Ishikawa (cell line): ENCODE results near the gene NDST3.

ENCODE experiments used
- CEBPB ChIP-seq: IDR thresholded peaks from 2 replicates; pipeline ENCODE4 v1.6.1; 2012
- CREB1 ChIP-seq: IDR thresholded peaks from 2 replicates; pipeline ENCODE4 v1.6.1; 2012; ENCODE audit warnings: low read depth
- EGR1 ChIP-seq: IDR thresholded peaks from 2 replicates; pipeline ENCODE4 v1.6.1; 2012
- EP300 ChIP-seq: IDR thresholded peaks from 2 replicates; pipeline ENCODE4 v1.6.1; 2012; ENCODE audit warnings: borderline replicate concordance
- FOXM1 ChIP-seq: IDR thresholded peaks from 2 replicates; pipeline ENCODE4 v1.6.1; 2012; ENCODE audit warnings: low read depth, borderline replicate concordance
- NFIC ChIP-seq: IDR thresholded peaks from 2 replicates; pipeline ENCODE4 v1.6.1; 2012
- RAD21 ChIP-seq: IDR thresholded peaks from 2 replicates; pipeline ENCODE4 v1.6.1; 2012; ENCODE audit warnings: low read depth
- TAF1 ChIP-seq: IDR thresholded peaks from 2 replicates; pipeline ENCODE4 v1.6.1; 2012; ENCODE audit warnings: low read depth, mild to moderate bottlenecking
- TCF12 ChIP-seq: IDR thresholded peaks from 2 replicates; pipeline ENCODE4 v1.6.1; 2012; ENCODE audit warnings: low read depth
- TEAD4 ChIP-seq: IDR thresholded peaks from 2 replicates; pipeline ENCODE4 v1.6.1; 2012
- YY1 ChIP-seq: IDR thresholded peaks from 2 replicates; pipeline ENCODE4 v1.6.1; 2012; ENCODE audit warnings: low read depth
- ZBTB7A ChIP-seq: IDR thresholded peaks from 2 replicates; pipeline ENCODE4 v1.6.1; 2012; ENCODE audit warnings: low read depth
- TF ChIP-seq, protein P1 (sequence below): IDR thresholded peaks from 2 replicates; pipeline ENCODE4 v1.6.1; 2012; ENCODE audit warnings: low read depth, mild to moderate bottlenecking
- TF ChIP-seq, protein P2 (sequence below): IDR thresholded peaks from 2 replicates; pipeline ENCODE4 v1.6.1; 2012
- TF ChIP-seq, protein P3 (sequence below): IDR thresholded peaks from 2 replicates; pipeline ENCODE4 v1.6.1; 2012

NDST3 gene

DNA sequence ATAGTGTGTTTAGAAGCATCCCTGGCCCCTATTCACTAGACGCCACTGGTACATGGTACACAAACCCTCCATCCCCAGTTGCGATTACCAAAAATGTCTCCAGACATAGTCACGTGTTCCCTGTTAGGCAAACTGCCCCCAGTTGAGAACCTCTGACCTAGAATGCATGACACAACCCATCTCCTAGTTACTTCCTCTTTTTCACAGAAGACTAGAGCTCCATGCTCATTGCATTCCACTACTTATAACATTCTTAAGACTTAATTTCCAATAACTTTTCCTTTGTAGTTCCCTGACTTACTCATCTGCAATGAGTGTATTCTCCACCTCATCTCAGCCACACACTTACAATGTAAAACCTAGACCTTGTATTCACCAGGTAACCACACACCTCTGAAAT lies 249.9 kb downstream of the NDST3 start:
- no peak for TF ChIP-seq EGR1
- TF ChIP-seq TEAD4, result no peak
- TF ChIP-seq CEBPB, result no peak
- no peak for TF ChIP-seq TAF1

DNA sequence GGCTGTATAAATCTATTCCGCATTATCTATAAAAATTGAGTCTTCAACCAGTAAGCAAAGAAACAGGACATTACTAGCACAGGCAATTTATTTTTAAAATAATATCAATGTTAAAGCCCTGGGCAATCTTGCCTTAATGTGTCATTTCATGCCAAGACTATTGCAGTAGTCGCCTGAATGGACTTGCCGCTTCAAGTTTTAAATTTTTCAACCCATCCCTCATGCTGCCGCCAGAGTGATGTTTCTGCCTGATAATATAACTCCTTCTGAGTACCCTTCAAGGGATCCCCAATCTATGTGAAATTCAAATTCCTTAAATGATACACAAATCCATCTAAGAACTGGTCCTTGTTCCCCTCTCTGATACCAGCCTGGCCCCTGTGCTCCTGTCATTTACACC lies 251.6 kb downstream of the NDST3 start:
- no peak for TF ChIP-seq YY1
- TF ChIP-seq EGR1, result no peak
- TF ChIP-seq ZBTB7A, result no peak
- no peak for TF ChIP-seq RAD21
- TF ChIP-seq NFIC, result no peak
- TF ChIP-seq, protein P1, sequence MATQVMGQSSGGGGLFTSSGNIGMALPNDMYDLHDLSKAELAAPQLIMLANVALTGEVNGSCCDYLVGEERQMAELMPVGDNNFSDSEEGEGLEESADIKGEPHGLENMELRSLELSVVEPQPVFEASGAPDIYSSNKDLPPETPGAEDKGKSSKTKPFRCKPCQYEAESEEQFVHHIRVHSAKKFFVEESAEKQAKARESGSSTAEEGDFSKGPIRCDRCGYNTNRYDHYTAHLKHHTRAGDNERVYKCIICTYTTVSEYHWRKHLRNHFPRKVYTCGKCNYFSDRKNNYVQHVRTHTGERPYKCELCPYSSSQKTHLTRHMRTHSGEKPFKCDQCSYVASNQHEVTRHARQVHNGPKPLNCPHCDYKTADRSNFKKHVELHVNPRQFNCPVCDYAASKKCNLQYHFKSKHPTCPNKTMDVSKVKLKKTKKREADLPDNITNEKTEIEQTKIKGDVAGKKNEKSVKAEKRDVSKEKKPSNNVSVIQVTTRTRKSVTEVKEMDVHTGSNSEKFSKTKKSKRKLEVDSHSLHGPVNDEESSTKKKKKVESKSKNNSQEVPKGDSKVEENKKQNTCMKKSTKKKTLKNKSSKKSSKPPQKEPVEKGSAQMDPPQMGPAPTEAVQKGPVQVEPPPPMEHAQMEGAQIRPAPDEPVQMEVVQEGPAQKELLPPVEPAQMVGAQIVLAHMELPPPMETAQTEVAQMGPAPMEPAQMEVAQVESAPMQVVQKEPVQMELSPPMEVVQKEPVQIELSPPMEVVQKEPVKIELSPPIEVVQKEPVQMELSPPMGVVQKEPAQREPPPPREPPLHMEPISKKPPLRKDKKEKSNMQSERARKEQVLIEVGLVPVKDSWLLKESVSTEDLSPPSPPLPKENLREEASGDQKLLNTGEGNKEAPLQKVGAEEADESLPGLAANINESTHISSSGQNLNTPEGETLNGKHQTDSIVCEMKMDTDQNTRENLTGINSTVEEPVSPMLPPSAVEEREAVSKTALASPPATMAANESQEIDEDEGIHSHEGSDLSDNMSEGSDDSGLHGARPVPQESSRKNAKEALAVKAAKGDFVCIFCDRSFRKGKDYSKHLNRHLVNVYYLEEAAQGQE, result no peak
- TF ChIP-seq, protein P2, sequence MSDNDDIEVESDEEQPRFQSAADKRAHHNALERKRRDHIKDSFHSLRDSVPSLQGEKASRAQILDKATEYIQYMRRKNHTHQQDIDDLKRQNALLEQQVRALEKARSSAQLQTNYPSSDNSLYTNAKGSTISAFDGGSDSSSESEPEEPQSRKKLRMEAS, result no peak
- no peak for TF ChIP-seq TEAD4
- TF ChIP-seq, protein P3, sequence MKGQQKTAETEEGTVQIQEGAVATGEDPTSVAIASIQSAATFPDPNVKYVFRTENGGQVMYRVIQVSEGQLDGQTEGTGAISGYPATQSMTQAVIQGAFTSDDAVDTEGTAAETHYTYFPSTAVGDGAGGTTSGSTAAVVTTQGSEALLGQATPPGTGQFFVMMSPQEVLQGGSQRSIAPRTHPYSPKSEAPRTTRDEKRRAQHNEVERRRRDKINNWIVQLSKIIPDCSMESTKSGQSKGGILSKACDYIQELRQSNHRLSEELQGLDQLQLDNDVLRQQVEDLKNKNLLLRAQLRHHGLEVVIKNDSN, result no peak
- no peak for TF ChIP-seq FOXM1
- TF ChIP-seq CREB1, result no peak
- no peak for TF ChIP-seq TCF12
- no peak for TF ChIP-seq EP300
- no peak for TF ChIP-seq CEBPB
- no peak for TF ChIP-seq TAF1

DNA sequence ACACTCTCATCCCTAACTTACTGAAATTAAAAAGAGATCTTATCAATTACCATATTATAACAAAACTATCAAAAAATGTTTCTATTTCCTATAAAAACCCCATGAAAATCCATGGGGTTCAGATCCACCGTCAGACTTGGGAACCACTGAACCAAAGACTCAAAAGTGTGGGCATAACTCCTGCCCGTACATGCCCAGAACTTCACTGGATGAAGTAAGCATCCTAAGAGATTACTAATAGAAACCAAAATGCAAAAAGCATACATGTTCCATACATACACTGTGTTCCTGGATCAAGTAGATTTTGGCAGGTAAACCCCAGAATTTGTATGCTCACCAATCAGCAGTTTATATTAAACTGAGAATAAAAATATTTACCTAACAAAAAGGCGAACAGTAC lies 252.4 kb downstream of the NDST3 start:
- TF ChIP-seq RAD21 (no peak), FOXM1 (no peak), ZBTB7A (no peak), NFIC (no peak)
- TF ChIP-seq, protein P3, result no peak
- TF ChIP-seq, protein P2, result no peak

DNA sequence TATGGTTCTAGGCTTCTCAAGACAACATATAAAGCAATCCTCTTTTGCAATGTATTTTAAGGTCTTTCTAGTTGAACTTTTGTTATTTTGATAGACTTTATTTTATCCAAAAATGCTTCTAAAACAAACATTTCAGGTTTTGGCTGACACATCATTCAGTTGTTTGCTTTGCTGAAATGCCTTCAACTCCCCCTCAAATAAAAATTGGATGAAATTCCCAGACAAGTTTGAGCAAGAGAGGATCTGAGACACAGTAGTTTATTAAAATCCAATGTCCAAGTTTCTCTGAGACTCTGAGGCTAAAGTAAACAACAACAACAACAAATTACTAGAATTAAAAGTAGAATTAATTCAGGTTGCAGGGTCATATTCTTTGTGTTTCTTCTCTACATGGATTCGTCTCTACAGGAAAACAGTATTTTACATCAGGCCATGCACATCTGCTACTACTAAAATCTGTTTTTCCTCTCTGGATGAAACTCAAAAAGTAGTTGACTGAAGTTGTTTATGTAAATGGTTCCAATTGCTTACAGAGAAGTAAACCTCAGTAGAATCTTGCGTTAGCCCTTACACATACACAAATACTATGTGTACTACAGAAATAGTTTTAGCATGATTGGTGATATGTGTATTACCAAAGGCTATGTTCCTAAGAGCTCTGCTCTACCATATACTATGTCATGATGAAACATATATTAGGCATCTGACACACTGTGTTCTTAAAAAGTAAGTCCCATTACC lies 253.6 kb downstream of the NDST3 start:
- TF ChIP-seq FOXM1, result no peak
- no peak for TF ChIP-seq TEAD4
- TF ChIP-seq, protein P1, result no peak
- TF ChIP-seq EGR1, result no peak

DNA sequence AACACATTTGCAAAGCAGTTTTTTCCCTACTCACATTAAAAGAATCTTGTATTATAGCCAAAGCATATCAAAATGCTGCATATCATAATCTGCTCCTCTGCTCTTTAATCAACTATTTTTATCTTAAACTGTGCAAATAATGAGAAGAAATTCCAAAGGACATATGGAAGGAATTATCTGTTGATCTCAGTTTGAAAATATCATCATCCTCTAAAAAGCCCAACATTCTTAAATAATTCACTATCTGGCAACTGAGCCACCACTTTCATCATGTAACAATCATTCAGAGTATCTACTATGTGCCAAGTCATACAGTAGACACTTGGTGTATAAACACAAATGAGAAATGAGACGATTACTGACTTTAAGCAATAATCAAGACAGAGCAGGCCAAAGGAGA lies 255.5 kb downstream of the NDST3 start:
- TF ChIP-seq YY1 (no peak), RAD21 (no peak), TAF1 (no peak), EGR1 (no peak), CEBPB (no peak), FOXM1 (no peak), ZBTB7A (no peak), EP300 (no peak)
- TF ChIP-seq, protein P3, result no peak
- TF ChIP-seq, protein P2, result no peak
- TF ChIP-seq, protein P1, result no peak
